Natural killer cell (primary cell): ENCODE data around the gene CERS6. TPM values are rescaled to one million over a fixed set of nuclear protein-coding genes. Genes with fewer than 3 reads are reported as not detected.

Source experiments
- ATAC-seq, 3 donors: fragments of 150-1000 bp in 2 of 3; fragments of 200-7000 bp in 1 of 3; cut with Tn5 transposase; 1 replicate in 1 of 3; 2 replicates in 2 of 3; pipeline ENCODE4 v1.10.0; 2021; ENCODE audit warnings: mild to moderate bottlenecking in 2 of 3, moderate library complexity in 2 of 3
- DNase-seq, 2 donors: peaks; one replicate each; pipeline versions ENCODE4 v3.0.0 to v3.0.0-alpha.2; 2013 to 2021; ENCODE audit warnings: mixed read lengths in 1 of 2
- H3K27ac ChIP-seq: one replicate; pipeline ENCODE4 v1.5.1; 2013; ENCODE audit warnings: mild to moderate bottlenecking, low read length
- H3K27me3 ChIP-seq: one replicate; pipeline ENCODE4 v1.6.1; 2013; ENCODE audit warnings: low read length; ENCODE audit not compliant: control insufficient read depth, insufficient read depth
- H3K36me3 ChIP-seq: one replicate; pipeline ENCODE4 v1.6.1; 2013; ENCODE audit warnings: low read length; ENCODE audit not compliant: control insufficient read depth, insufficient read depth
- H3K4me1 ChIP-seq: one replicate; pipeline ENCODE4 v1.6.1; 2013; ENCODE audit warnings: low read length; ENCODE audit not compliant: control insufficient read depth, insufficient read depth
- H3K4me3 ChIP-seq: one replicate; pipeline ENCODE4 v1.5.1; 2013; ENCODE audit warnings: low read length
- H3K9me3 ChIP-seq: one replicate; pipeline ENCODE4 v1.6.1; 2013; ENCODE audit warnings: low read length; ENCODE audit not compliant: control insufficient read depth, insufficient read depth
- H3K27ac Mint-ChIP-seq, 2 donors: one replicate each; pipeline ENCODE4 v1.8.0; 2022; ENCODE audit warnings: mild to moderate bottlenecking in 2 of 2, mixed read lengths in 2 of 2, moderate library complexity in 1 of 2
- H3K27me3 Mint-ChIP-seq, 2 donors: one replicate each; pipeline ENCODE4 v1.8.0; 2022; ENCODE audit warnings: low read depth in 2 of 2, mixed read lengths in 2 of 2
- H3K36me3 Mint-ChIP-seq: one replicate; pipeline ENCODE4 v1.8.0; 2022; ENCODE audit warnings: mixed read lengths
- H3K4me1 Mint-ChIP-seq, 2 donors: one replicate each; pipeline ENCODE4 v1.8.0; 2022; ENCODE audit warnings: mixed read lengths in 2 of 2
- H3K4me3 Mint-ChIP-seq: one replicate; pipeline ENCODE4 v1.8.0; 2022; ENCODE audit warnings: mild to moderate bottlenecking, moderate library complexity, mixed read lengths
- H3K9me3 Mint-ChIP-seq, 2 donors: one replicate each; pipeline ENCODE4 v1.8.0; 2022; ENCODE audit warnings: mixed read lengths in 2 of 2
- CTCF ChIP-seq: fragments of 200-600 bp; IDR thresholded peaks from one replicate; pipeline ENCODE4 v1.8.0; 2022; ENCODE audit warnings: antibody characterized with exemption
- WGBS: methylation state at CpG from one replicate; pipeline ENCODE4 v1.1.7; 2013; ENCODE audit warnings: missing lambda C conversion rate; ENCODE audit not compliant: insufficient coverage; 5-methylcytosine and 5-hydroxymethylcytosine counted together
- intact Hi-C: fragments of 100-400 bp; cut with micrococcal nuclease; formaldehyde crosslinking; loops from one replicate; pipeline ENCODE4 v1.14.2; 2022
- total RNA-seq, 4 donors: library from RNA; stranded (reverse); fragments of 120-200 nt in 1 of 4; gene quantifications; one replicate each; pipeline versions ENCODE4 v1.2.3 to v1.2.4, GENCODE V29; 2013 to 2022

Gene CERS6
- total RNA-seq, 3 donors from 2014 or later (not counting 1 experiment from before 2014, with no cell fraction given), result 9.1 to 13.5 (median 11.8) TPM

GRCh38 chr2:168821992-168822391 lies 365.9 kb downstream of the CERS6 start:
- Mint-ChIP-seq H3K4me1 (no peaks in the 10 kb centered on the region), H3K9me3 (no peaks in the 10 kb centered on the region), H3K4me3 (no peak overlapping the region), H3K27me3 (no peaks in the 10 kb centered on the region), H3K36me3 (no peaks in the 10 kb centered on the region), H3K27ac (no peak overlapping the region)
- 95% methylated on average over 1 of the region's 1 CpG for WGBS
- DNase-seq, result no peak
- intact Hi-C loops, result no loop called here
- H3K27ac ChIP-seq, result no peak overlapping the region
- H3K27me3 ChIP-seq, result no peaks in the 10 kb centered on the region
- no peak for TF ChIP-seq CTCF
- H3K9me3 ChIP-seq, result no peaks in the 10 kb centered on the region
- H3K4me3 ChIP-seq, result no peak overlapping the region
- no peaks in the 10 kb centered on the region for H3K4me1 ChIP-seq
- H3K36me3 ChIP-seq, result no peaks in the 10 kb centered on the region
- no peak for ATAC-seq

Other genes starting within 250 kb of the CERS6 start
- gene STK39, start 208.7 kb upstream of the CERS6 start, total RNA-seq, result 10 to 100 TPM; 53.3 to 79.3 (median 66.6) TPM